ENCODE measurements around the gene INPP5A. TPM values are rescaled to one million over a fixed set of nuclear protein-coding genes. Genes with fewer than 3 reads are reported as not detected.

INPP5A gene
- total RNA-seq, 6 experiments from 2014 or later = 58.9 to 64.6 (median 63.8) TPM

GRCh38 chr10:132786476-132786883, 248.9 kb downstream of the INPP5A start:
- Mint-ChIP-seq H3K27me3 (ENCODE audit: insufficient read depth) (peaks cover 24% of the 10 kb centered on the region), H3K4me3 (no peak overlapping the region), H3K36me3 (ENCODE audit: low read depth) (peaks cover 17% of the 10 kb centered on the region), H3K27ac (no peak overlapping the region), H3K9me3 (peaks cover 6% of the 10 kb centered on the region), H3K4me1 (ENCODE audit: low read depth) (no peaks in the 10 kb centered on the region)
- TF ChIP-seq CTCF (IDR thresholded peaks at IDR 0.05) = no peak
- no peak for DNase-seq

GRCh38 chr10:132786884-132787494, 249.4 kb downstream of the INPP5A start:
- H3K9me3 Mint-ChIP-seq = peaks cover 6% of the 10 kb centered on the region
- H3K36me3 Mint-ChIP-seq (ENCODE audit: low read depth) = peaks cover 13% of the 10 kb centered on the region
- H3K4me3 Mint-ChIP-seq = no peak overlapping the region
- no peaks in the 10 kb centered on the region for H3K4me1 Mint-ChIP-seq (ENCODE audit: low read depth)
- DNase-seq = no peak
- H3K27ac Mint-ChIP-seq = no peak overlapping the region
- peaks cover 20% of the 10 kb centered on the region for H3K27me3 Mint-ChIP-seq (ENCODE audit: insufficient read depth)
- no peak for TF ChIP-seq CTCF (IDR thresholded peaks at IDR 0.05)

- TF ChIP-seq CTCF (IDR thresholded peaks at IDR 0.05) = no peak
- Mint-ChIP-seq H3K27me3 (ENCODE audit: insufficient read depth) (peaks cover 20% of the 10 kb centered on the region), H3K27ac (no peak overlapping the region), H3K4me1 (ENCODE audit: low read depth) (no peaks in the 10 kb centered on the region), H3K36me3 (ENCODE audit: low read depth) (peaks cover 11% of the 10 kb centered on the region), H3K9me3 (peaks cover 6% of the 10 kb centered on the region), H3K4me3 (no peak overlapping the region)
- DNase-seq = no peak
Measured at GRCh38 chr10:132787495-132788179, 250.1 kb downstream of the INPP5A start.

- Mint-ChIP-seq H3K36me3 (ENCODE audit: low read depth) (peaks cover 5% of the 10 kb centered on the region), H3K4me3 (no peak overlapping the region), H3K27ac (no peak overlapping the region), H3K4me1 (ENCODE audit: low read depth) (no peaks in the 10 kb centered on the region), H3K27me3 (ENCODE audit: insufficient read depth) (peaks cover 18% of the 10 kb centered on the region), H3K9me3 (peaks cover 6% of the 10 kb centered on the region)
- TF ChIP-seq CTCF (IDR thresholded peaks at IDR 0.05) = peak; percentile 32
- DNase-seq = no peak
Measured at GRCh38 chr10:132788180-132788830, 250.7 kb downstream of the INPP5A start.

- Mint-ChIP-seq H3K27me3 (ENCODE audit: insufficient read depth) (peaks cover 13% of the 10 kb centered on the region), H3K36me3 (ENCODE audit: low read depth) (no peaks in the 10 kb centered on the region; the same call in 1 of the 2 replicates), H3K4me3 (no peak overlapping the region), H3K4me1 (ENCODE audit: low read depth) (no peaks in the 10 kb centered on the region), H3K9me3 (peaks cover under 1% of the 10 kb centered on the region), H3K27ac (no peak overlapping the region)
- DNase-seq = no peak
- TF ChIP-seq CTCF (IDR thresholded peaks at IDR 0.05) = no peak
Measured at GRCh38 chr10:132788831-132789219, 251.2 kb downstream of the INPP5A start.
